Measurements from ENCODE around the gene HTR3A.

HTR3A gene

DNA sequence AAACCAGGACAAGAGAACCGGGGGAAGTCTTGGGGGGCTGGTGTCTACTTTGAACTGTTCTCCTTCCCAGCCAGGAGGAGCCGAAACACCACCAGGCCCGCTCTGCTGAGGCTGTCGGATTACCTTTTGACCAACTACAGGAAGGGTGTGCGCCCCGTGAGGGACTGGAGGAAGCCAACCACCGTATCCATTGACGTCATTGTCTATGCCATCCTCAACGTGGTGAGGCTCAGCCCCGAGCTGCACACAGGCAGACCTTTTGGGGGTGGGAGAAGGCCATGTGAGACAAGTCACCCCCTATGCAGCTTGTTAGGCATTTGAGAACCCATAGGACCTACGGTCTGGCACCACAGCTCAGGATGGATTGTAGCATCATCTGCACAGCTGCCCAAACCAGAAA, 2.8 kb downstream of the HTR3A start:
- no peaks in the 10 kb centered on the region for H3K27me3 ChIP-seq (ENCODE audit: low read length)
- no peaks in the 10 kb centered on the region for H3K36me3 ChIP-seq (ENCODE audit: low read length)
- peaks cover 5% of the 10 kb centered on the region for H3F3A ChIP-seq (ENCODE audit: insufficient read depth)
- peak overlapping the region; percentile 49 for H3K4me2 ChIP-seq (ENCODE audit: low read depth, low read length, poor library complexity, severe bottlenecking)
- TF ChIP-seq EZH2phosphoT487 (conservative IDR thresholded peaks at IDR 0.05; ENCODE audit: low read length) (no peak), CTCF (IDR thresholded peaks at IDR 0.05; ENCODE audit: insufficient read depth, low read length, poor library complexity, severe bottlenecking) (no peak)
- no peaks in the 10 kb centered on the region for H3K9me3 ChIP-seq (ENCODE audit: insufficient read depth, low read length)
- no peak overlapping the region for H3K4me3 ChIP-seq (ENCODE audit: insufficient read depth, low read length, poor library complexity, severe bottlenecking)
- no peak overlapping the region for H2AFZ ChIP-seq (ENCODE audit: low read depth, low read length, severe bottlenecking)
- H3K9me2 ChIP-seq (replicated peaks; ENCODE audit: insufficient read depth, low read length): no peaks in the 10 kb centered on the region
- H3K27ac ChIP-seq (ENCODE audit: low read depth, low read length): peak overlapping the region; percentile 86
- H4K20me1 ChIP-seq (ENCODE audit: low read depth, low read length): no peaks in the 10 kb centered on the region
- H3K9ac ChIP-seq (ENCODE audit: low read length): peak overlapping the region; percentile 23; the same call in 1 of the 2 replicates
- no peaks in the 10 kb centered on the region for H3K79me2 ChIP-seq (ENCODE audit: insufficient read depth, low read length)

DNA sequence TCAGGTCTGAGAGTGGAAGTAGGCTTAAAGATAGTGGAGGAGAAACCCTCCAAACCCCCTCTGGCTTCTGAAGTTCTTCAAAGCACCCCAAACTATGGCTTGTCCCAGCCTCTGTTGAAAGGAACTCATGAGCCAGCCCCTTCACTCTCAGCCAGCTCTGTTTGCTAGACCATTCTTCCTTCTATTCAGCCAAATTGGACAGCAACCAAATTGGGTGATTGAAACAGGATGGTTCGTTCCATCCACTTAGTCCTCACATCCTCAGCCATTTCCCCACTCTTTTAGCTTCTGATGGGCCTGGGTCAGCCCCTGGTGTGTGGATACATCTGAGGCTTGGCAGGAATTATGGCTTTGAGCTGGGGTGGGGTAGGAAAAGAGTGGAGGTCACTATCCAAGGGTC, 4.5 kb downstream of the HTR3A start:
- H2AFZ ChIP-seq (ENCODE audit: low read depth, low read length, severe bottlenecking): no peak overlapping the region
- no peaks in the 10 kb centered on the region for H4K20me1 ChIP-seq (ENCODE audit: low read depth, low read length)
- H3K79me2 ChIP-seq (ENCODE audit: insufficient read depth, low read length): no peaks in the 10 kb centered on the region
- no peak overlapping the region for H3K9ac ChIP-seq (ENCODE audit: low read length)
- H3K4me3 ChIP-seq (ENCODE audit: insufficient read depth, low read length, poor library complexity, severe bottlenecking): no peak overlapping the region
- no peak for TF ChIP-seq CTCF (IDR thresholded peaks at IDR 0.05; ENCODE audit: insufficient read depth, low read length, poor library complexity, severe bottlenecking)
- TF ChIP-seq EZH2phosphoT487 (conservative IDR thresholded peaks at IDR 0.05; ENCODE audit: low read length): no peak
- no peak overlapping the region for H3K4me2 ChIP-seq (ENCODE audit: low read depth, low read length, poor library complexity, severe bottlenecking)
- H3K36me3 ChIP-seq (ENCODE audit: low read length): no peaks in the 10 kb centered on the region
- H3K9me3 ChIP-seq (ENCODE audit: insufficient read depth, low read length): no peaks in the 10 kb centered on the region
- H3F3A ChIP-seq (ENCODE audit: insufficient read depth): peaks cover 5% of the 10 kb centered on the region
- no peaks in the 10 kb centered on the region for H3K27me3 ChIP-seq (ENCODE audit: low read length)
- no peaks in the 10 kb centered on the region for H3K9me2 ChIP-seq (replicated peaks; ENCODE audit: insufficient read depth, low read length)
- H3K27ac ChIP-seq (ENCODE audit: low read depth, low read length): no peak overlapping the region

GRCh38 chr11:113980785-113981184, 5.9 kb downstream of the HTR3A start:
- no peak overlapping the region for H3K27ac ChIP-seq (ENCODE audit: low read depth, low read length)
- H3K9me2 ChIP-seq (replicated peaks; ENCODE audit: insufficient read depth, low read length): no peaks in the 10 kb centered on the region
- no peaks in the 10 kb centered on the region for H3K36me3 ChIP-seq (ENCODE audit: low read length)
- H3K4me2 ChIP-seq (ENCODE audit: low read depth, low read length, poor library complexity, severe bottlenecking): no peak overlapping the region
- no peaks in the 10 kb centered on the region for H3K27me3 ChIP-seq (ENCODE audit: low read length)
- TF ChIP-seq EZH2phosphoT487 (conservative IDR thresholded peaks at IDR 0.05; ENCODE audit: low read length) (no peak), CTCF (IDR thresholded peaks at IDR 0.05; ENCODE audit: insufficient read depth, low read length, poor library complexity, severe bottlenecking) (no peak)
- H4K20me1 ChIP-seq (ENCODE audit: low read depth, low read length): no peaks in the 10 kb centered on the region
- H2AFZ ChIP-seq (ENCODE audit: low read depth, low read length, severe bottlenecking): no peak overlapping the region
- H3K79me2 ChIP-seq (ENCODE audit: insufficient read depth, low read length): no peaks in the 10 kb centered on the region
- H3K9me3 ChIP-seq (ENCODE audit: insufficient read depth, low read length): no peaks in the 10 kb centered on the region
- no peak overlapping the region for H3K4me3 ChIP-seq (ENCODE audit: insufficient read depth, low read length, poor library complexity, severe bottlenecking)
- peaks cover 5% of the 10 kb centered on the region for H3F3A ChIP-seq (ENCODE audit: insufficient read depth)
- H3K9ac ChIP-seq (ENCODE audit: low read length): no peak overlapping the region

Data from SU-DHL-6 (cell line).